SK-N-SH (cell line): ENCODE data around the gene KNDC1.

Source experiments
- RFX5 ChIP-seq: IDR thresholded peaks from 2 replicates; pipeline ENCODE4 v1.6.1; 2012; ENCODE audit warnings: mild to moderate bottlenecking, improper control_type of control experiment, low read length
- SMC3 ChIP-seq: IDR thresholded peaks from 2 replicates; pipeline ENCODE4 v1.6.1; 2012; ENCODE audit warnings: low read depth, low read length, improper control_type of control experiment
- YY1 ChIP-seq: IDR thresholded peaks from 2 replicates; pipeline ENCODE4 v1.4.0; 2012; ENCODE audit warnings: low read depth, mild to moderate bottlenecking
- TF ChIP-seq, protein P1 (sequence below): fragments of 200-600 bp; sonication (generic); IDR thresholded peaks from 2 replicates; pipeline ENCODE4 v1.6.1; 2017; ENCODE audit warnings: antibody characterized with exemption, mild to moderate bottlenecking, moderate library complexity

DNA sequence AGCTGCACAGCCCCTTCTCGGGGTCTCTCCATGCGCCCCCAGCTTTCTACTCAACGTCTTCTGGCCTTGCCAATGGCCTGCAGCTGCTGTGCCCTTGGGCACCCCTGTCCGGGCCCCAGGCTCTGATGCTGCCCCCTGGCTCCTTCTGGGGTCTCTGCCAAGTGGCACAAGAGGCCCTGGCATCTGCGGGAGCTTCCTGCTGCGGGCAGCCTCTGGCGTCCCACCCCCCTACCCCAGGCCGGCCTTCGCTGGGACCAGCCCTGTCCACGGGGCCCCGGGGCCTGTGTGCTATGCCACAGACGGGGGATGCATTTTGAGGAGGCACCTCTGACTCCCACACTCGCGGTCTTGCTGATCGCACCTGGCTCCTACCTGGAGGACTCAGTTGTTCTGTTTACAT lies 80.0 kb downstream of the KNDC1 start:
- TF ChIP-seq SMC3 (no peak), RFX5 (no peak), YY1 (no peak)
- TF ChIP-seq, protein P1, sequence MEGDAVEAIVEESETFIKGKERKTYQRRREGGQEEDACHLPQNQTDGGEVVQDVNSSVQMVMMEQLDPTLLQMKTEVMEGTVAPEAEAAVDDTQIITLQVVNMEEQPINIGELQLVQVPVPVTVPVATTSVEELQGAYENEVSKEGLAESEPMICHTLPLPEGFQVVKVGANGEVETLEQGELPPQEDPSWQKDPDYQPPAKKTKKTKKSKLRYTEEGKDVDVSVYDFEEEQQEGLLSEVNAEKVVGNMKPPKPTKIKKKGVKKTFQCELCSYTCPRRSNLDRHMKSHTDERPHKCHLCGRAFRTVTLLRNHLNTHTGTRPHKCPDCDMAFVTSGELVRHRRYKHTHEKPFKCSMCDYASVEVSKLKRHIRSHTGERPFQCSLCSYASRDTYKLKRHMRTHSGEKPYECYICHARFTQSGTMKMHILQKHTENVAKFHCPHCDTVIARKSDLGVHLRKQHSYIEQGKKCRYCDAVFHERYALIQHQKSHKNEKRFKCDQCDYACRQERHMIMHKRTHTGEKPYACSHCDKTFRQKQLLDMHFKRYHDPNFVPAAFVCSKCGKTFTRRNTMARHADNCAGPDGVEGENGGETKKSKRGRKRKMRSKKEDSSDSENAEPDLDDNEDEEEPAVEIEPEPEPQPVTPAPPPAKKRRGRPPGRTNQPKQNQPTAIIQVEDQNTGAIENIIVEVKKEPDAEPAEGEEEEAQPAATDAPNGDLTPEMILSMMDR = no peak
